ENCODE results near the gene VAMP1. TPM values are rescaled to one million over a fixed set of nuclear protein-coding genes. Genes with fewer than 3 reads are reported as not detected.

VAMP1 gene
- total and polyA plus RNA-seq, 10 of the 15 experiments (the other 5 are each of a cell fraction or from before 2014, with no cell fraction given): 4.8 to 123 (median 27.5) TPM

- H3K4me2 ChIP-seq (ENCODE audit: control insufficient read depth, insufficient read depth): peak overlapping the region; percentile 5
- FAIRE-seq: no peak
- ChIA-PET RAD21 (ENCODE audit: unreplicated experiment) (no interaction called here), POLR2A (interaction anchor here (1.0 kb wide), 1 partner anchor 95 kb away, joined by 3 read pairs; no protein-coding TSS in a partner anchor), CTCF (interaction anchor here (1.0 kb wide), 1 partner anchor 35 kb away, joined by 3 read pairs; no protein-coding TSS in a partner anchor), SMC1A (ENCODE audit: uncharacterized antibody, unreplicated experiment) (interaction anchor here (0.6 kb wide), 1 partner anchor 60 kb away, joined by 3 read pairs; no protein-coding TSS in a partner anchor)
- no peak overlapping the region for H3K4me3 ChIP-seq
- H2AFZ ChIP-seq (ENCODE audit: control insufficient read depth, low read depth, low read length): peak overlapping the region; percentile 11
- no peaks in the 10 kb centered on the region for H3K36me3 ChIP-seq (ENCODE audit: control insufficient read depth in 2 of 2, insufficient read depth in 2 of 2, low read length in 1 of 2)
- no peaks in the 10 kb centered on the region for H3K9me3 ChIP-seq (replicated peaks; ENCODE audit: control insufficient read depth, insufficient read depth, low read length)
- no peaks in the 10 kb centered on the region; a peak in 1 of 4 replicates for H3K27me3 ChIP-seq (replicated peaks in 1 of 2; ENCODE audit: control insufficient read depth in 2 of 2, insufficient read depth in 2 of 2, low read length in 1 of 2)
- peaks cover 3% of the 10 kb centered on the region for H3K79me2 ChIP-seq (ENCODE audit: control insufficient read depth, insufficient read depth, low read length)
- no peak for ATAC-seq
- 45% methylated on average over 19 of the region's 19 CpGs for WGBS (ENCODE audit: insufficient coverage, insufficient replicate concordance, low lambda C conversion rate, missing lambda C conversion rate)
- peaks cover 82% of the 10 kb centered on the region for H3K4me1 ChIP-seq (ENCODE audit: control insufficient read depth, insufficient read depth, low read length)
- DNase-seq (ENCODE audit: low read depth, low spot score): no peak
- in situ Hi-C loops (cut with MboI) (no loop called here), intact Hi-C loops (cut with micrococcal nuclease; ENCODE audit: unreplicated experiment) (no loop called here)
- peak overlapping the region; percentile 29 for H3K27ac ChIP-seq (ENCODE audit: control insufficient read depth, insufficient read depth)
- no TSS peak for BruUV-seq (replicated peaks)
- peak overlapping the region; percentile 56; the same call in 1 of the 2 replicates for H3K9ac ChIP-seq (ENCODE audit: control insufficient read depth, insufficient read depth, low read length)
- no peaks in the 10 kb centered on the region for H4K20me1 ChIP-seq (ENCODE audit: control insufficient read depth, insufficient read depth)
- no peak for TF ChIP-seq SMC3 (IDR thresholded peaks at IDR 0.05; ENCODE audit: borderline replicate concordance, low read length)
- no peak for TF ChIP-seq ZBED1 (IDR thresholded peaks at IDR 0.05; ENCODE audit: borderline replicate concordance)
- no peak for TF ChIP-seq BMI1 (IDR thresholded peaks at IDR 0.05; ENCODE audit: borderline replicate concordance)
- TF ChIP-seq LARP7 (IDR thresholded peaks at IDR 0.05): no peak
- no peak for TF ChIP-seq EGR1 (IDR thresholded peaks at IDR 0.05; ENCODE audit: borderline replicate concordance in 1 of 2, low read depth in 2 of 2, low read length in 2 of 2)
- no peak for TF ChIP-seq SRF (IDR thresholded peaks at IDR 0.05; ENCODE audit: low read depth in 2 of 2, low read length in 2 of 2)
- no peak for TF ChIP-seq IRF4 (IDR thresholded peaks at IDR 0.05; ENCODE audit: low read depth, low read length)
- peak; percentile 49; the same call in 1 of the 2 replicates for TF ChIP-seq EED (IDR thresholded peaks at IDR 0.05; ENCODE audit: low read depth)
- TF ChIP-seq SKIL (IDR thresholded peaks at IDR 0.05; ENCODE audit: low read depth, poor library complexity, severe bottlenecking): no peak
- TF ChIP-seq YBX1 (IDR thresholded peaks at IDR 0.05): no peak
- TF ChIP-seq SUZ12 (IDR thresholded peaks at IDR 0.05; ENCODE audit: unreplicated experiment): no peak
- 0 out of 2 replicates have a peak, but pooled peaks have one; percentile 28 for TF ChIP-seq POLR2A (IDR thresholded peaks at IDR 0.05; ENCODE audit: low read depth, low read length)
- TF ChIP-seq PBX3 (IDR thresholded peaks at IDR 0.05; ENCODE audit: insufficient replicate concordance, low read depth, low read length): no peak
- no peak for TF ChIP-seq NBN (IDR thresholded peaks at IDR 0.05)
- TF ChIP-seq POLR2AphosphoS2 (IDR thresholded peaks at IDR 0.05; ENCODE audit: low read depth, low read length): no peak
- TF ChIP-seq DPF2 (IDR thresholded peaks at IDR 0.05): no peak
- TF ChIP-seq CHD1 (IDR thresholded peaks at IDR 0.05; ENCODE audit: low read depth, low read length): no peak
- TF ChIP-seq ZNF687 (IDR thresholded peaks at IDR 0.05): peak; percentile 22; the same call in 1 of the 2 replicates
These were observed 40.1 kb downstream of the VAMP1 start for GRCh38 chr12:6430124-6430989.
